D341Med (cell line): Measurements from ENCODE around the gene ZFAND3.
"Not testable (repeated sequence)": the region's sequence is repeated elsewhere in the genome, so short reads cannot be mapped to it uniquely, and the experiment has no call there.

Source experiments
- DNase-seq: peaks from one replicate; pipeline ENCODE4 v3.0.0; 2012; ENCODE audit warnings: low spot score

The ZFAND3 gene

DNA sequence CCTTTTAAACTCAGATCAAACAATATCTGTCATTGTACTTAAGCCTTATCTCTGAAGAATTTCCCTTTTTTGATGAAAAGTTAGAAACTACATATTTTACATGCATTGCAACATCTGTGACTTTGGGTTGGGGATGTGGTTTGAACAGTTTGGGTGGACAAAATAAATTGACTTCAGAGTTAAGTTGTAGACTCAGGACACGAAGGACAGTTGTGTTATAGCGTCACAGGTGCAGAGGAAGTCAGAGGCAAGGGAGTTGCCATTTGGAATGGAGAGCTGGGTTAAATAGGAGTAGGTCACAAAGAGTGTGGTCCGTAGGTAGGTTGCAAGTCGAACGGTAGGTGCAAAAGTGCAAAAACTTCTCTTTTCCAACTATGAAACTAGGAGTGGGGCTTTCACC is 46.0 kb downstream of the ZFAND3 start:
- DNase-seq = no peak

GRCh38 chr6:37866590-37867507 is 47.3 kb downstream of the ZFAND3 start:
- DNase-seq = no peak

DNA sequence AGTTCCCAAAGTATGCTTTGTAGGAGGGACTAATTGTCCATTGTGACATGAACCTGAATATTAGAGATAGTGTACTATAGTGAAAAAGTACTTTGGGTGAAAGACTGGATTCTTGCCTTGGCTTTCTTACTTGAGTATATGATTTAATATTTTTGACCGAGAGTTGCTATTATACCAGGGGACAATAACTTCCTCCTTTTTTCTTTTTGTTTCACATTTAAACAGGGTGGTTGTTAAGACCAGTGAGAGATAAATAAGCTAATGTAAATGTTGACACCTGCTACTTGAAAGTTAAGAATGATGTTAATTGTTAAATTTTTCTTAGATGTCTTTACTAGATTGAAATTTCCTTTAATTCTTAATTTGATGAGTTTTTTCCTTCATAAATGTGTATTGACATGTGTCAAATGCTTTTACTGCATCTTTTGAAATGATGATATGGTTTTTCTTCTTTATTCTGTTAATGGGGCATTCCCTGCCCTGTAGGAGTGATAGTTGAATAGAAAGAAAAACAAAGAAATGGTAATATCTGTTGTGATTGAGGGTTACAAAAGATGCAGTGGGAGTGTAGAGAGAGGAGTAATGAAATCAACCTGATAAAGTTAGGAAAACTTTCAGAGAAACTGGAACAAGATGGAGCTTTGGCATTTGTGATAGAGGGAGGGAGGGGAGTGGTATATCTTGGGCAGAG is 48.4 kb downstream of the ZFAND3 start:
- no peak for DNase-seq

- no peak for DNase-seq
These were observed 48.9 kb downstream of the ZFAND3 start for GRCh38 chr6:37868447-37868825.

DNA sequence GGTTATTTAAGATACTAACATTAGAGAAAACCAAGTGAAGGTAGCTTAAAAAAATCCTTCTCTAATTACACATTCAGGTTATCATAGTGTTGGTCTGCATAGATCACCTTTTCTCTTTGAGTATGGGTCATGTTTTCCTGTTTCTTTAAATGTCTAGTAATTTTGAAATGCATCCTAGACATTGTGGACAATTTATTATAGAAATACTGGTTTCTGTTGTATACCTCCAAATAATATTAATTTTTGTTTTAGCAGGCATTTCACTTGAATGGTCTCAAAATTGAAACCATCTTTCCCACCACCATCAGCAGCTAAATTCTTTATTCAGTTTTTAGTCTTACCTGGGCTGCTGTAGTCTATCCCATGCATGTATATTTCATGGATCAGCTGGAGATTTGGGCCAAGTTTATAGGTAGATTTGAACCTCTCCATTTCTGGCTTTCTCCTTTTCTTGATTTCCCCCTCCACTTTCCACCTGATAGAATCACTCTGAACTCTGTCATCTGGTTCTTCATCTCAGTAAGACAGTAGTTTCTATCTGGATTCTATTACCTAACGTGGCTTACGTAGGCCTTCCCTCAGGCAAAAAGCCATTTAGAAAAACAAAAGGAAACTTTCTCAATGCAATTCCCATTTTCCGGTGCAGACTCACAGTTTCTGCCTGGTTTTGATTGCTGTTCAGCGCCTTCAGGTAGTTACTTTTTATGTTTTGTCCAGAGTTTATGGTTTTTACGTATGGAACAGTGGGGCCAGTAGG is 52.3 kb downstream of the ZFAND3 start:
- no peak for DNase-seq

- DNase-seq = no peak
These were observed 52.8 kb downstream of the ZFAND3 start for GRCh38 chr6:37872373-37872745.

- no peak for DNase-seq
These were observed 55.2 kb downstream of the ZFAND3 start for GRCh38 chr6:37874726-37875125.

DNA sequence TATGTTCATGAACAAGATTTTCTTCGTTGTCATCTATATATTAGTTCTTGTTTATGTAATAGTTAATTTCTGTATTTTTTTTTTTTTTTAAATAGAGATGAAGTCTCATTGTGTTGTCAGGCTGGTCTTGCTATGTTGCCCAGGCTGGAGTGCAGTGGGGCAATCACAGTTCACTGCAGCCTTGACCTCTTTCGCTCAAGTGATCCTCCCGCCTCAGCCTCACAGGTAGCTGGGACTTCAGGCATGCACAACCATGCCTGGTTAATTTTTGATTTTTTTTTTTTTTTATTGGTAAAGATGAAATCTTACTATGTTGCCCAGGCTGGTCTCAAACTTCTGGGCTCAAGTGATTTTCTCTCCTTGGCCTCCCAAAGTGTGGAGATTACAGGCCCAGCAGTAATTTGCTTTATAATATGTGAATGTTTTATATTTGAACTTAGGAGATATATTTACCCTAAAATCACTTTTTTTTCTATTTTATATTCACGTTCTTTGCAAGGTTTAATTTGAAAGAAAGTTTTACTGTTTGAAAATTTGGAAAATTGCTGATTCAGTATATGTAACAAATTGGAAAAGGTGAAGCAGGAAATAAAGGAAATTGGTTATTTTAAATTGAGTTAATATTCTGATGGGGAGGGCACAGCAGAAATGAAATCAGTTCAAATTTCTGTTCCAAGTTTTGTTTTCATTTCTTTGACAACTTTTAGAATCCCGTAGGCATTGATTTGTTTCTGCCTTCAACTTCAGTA is 56.2 kb downstream of the ZFAND3 start:
- no peak for DNase-seq

DNA sequence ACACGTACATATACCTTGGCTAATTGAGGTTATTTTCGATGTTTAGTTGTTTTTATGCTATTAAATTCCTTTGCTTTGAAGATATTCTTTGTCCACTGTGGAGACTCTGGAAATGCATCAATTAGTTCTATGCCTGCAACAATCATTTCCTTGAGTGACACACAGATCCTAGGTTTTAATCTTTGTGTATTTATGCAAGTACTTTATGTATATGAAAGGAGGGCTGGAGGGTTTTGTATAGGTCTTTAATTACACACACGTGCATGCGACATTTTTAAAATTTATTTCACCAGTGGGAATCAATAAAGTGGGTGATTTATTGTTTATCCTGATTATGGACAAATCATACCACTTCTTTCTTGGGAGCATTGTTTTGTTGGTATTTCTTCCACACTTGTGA is 57.3 kb downstream of the ZFAND3 start:
- no peak for DNase-seq

DNA sequence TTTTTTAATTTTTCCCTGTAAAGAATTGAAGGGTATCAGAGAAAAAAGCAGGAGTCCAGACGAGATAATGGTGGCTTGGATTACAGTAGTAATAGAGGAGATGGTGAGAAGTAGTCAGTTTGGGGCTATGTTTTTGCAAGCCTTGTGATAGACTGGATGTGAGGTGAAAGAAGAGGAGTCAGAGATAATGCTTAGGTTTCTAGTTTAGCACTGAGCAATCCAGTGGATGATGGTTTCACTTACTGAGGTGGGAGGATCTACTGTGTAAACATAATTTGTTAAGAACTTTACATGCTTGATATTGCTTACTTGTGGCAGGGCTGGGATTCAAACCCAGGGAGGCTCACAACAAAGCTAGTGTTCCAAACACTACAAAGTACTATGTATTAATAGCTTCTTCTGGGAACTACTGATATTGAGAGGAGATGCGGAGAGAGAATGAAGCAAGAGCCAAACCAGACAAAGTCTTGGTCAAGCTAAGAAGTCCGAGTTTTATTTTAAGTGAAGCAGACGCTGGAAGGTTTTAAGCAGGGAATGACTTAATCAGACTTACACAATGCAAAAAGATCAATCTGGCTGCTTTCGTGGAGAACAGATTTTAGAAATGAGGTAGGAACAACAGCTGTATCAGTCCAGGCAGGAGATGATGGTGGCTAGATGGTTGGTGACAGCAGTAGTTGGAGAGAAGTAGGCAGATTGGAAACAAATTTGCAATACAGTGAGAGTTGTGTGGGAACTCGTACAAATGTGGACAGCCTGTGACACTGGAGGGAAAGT is 58.0 kb downstream of the ZFAND3 start:
- DNase-seq = no peak

DNA sequence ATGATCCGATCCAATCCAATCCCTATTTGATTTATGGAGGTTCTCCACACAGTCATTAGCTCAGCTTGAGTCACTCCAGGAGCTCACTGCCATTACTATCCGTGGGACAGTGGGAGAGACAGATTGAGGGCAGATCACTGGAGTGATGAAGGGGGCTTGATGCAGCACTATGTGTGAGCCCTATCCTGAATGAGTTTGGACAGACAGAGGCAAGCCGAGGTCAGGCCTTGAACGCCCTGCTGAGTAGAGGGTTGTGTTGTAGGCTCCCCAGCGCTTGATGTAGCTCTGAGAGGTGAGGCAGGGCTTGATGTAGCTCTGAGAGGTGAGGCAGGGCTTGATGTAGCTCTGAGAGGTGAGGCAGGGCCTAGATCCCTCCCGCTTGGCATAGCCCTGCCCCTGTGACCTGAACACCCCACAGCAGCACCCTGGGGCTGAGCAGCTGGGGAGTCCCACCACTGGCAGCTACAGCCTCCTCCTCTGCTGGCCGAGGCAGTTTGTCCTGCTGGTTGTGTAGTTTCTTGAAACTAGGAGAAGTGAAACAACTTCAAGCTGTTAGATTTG is 58.7 kb downstream of the ZFAND3 start:
- DNase-seq = no peak

GRCh38 chr6:37880602-37881001 is 61.1 kb downstream of the ZFAND3 start:
- not testable (repeated sequence) for DNase-seq

- DNase-seq = no peak
These were observed 62.8 kb downstream of the ZFAND3 start for GRCh38 chr6:37882292-37882691.

- DNase-seq = no peak
These were observed 63.3 kb downstream of the ZFAND3 start for GRCh38 chr6:37882724-37883413.

GRCh38 chr6:37884548-37884947 is 65.0 kb downstream of the ZFAND3 start:
- no peak for DNase-seq

DNA sequence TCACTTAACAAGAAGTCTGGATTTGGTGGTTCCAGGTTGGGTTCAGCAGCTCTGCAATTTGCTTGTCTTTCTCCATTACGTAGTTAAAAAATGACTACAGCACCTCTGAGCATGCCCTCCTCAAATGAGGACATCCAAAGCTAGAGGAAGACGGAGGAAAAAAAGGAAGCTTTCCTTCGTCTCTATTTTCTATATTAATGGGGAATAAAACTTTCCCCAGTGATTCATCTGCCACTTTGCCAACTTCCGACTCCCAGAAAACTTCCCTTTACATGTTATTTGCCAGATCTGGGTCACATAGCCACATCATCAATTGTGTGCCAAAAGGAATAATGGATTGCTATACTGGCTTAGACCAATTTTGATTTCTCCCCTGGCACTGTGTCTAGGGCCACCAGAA is 69.5 kb downstream of the ZFAND3 start:
- DNase-seq = no peak

DNA sequence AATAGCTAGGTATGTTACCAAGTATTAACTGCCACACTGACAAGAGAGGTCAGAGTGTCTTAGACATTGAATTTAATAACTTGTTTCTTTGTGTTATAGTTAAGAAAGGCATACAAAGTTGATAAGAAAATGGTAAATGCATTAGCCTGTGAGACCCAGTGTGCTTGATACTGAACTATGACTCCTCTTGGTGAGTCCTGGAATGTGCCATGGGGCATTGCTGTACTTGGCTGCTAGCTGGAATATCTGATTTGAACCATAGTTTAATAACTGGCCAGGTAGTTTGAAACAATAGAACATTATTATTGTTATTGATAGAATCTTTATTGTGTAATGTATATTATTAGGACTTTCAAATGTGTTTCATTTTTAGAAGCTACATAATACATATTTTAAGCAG is 70.0 kb downstream of the ZFAND3 start:
- DNase-seq = no peak

DNA sequence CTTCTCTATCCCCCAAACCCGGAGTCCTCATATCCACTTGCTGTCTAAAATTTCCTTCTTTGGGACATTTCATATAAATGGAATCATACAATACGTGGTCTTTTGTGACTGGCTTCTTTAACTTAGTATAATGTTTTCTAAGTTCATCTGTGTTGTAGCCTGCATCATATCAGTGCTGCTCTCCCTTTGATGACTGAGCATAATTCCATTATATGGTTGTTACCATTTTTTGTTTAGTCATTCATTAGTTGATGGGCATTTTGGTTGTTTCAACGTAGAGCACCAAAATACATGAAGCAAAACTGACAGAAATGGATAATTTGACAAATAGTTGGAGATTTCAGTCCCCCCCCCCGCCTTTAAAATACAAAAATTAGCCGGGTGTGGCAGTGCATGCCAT is 71.5 kb downstream of the ZFAND3 start:
- no peak for DNase-seq

- no peak for DNase-seq
These were observed 73.7 kb downstream of the ZFAND3 start for GRCh38 chr6:37893257-37893656.

DNA sequence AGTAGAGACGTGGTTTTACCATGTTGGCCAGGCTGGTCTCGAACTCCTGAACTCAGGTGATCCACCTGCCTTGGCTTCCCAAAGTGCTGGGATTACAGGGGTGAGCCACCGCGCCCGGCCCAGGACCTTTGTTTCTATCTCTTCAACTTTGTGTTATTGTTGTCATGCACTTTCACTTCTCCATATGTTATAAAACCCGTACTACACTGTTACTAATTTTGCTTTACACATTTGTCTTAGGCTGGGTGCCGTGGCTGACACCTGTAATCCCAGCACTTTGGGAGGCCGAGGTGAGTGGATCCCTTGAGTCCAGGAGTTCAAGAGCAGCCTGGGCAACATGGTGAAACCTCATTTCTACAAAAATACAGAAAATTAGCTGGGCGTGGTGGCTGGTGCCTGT is 74.2 kb downstream of the ZFAND3 start:
- DNase-seq = not testable (repeated sequence)
